Gastrocnemius medialis (tissue), 4 donors: ENCODE data around the gene DYNLT2B.

ENCODE experiments used
- POLR2A ChIP-seq, 2 donors: fragments of 450-650 bp; IDR thresholded peaks; one replicate each; pipeline ENCODE4 v1.6.1; 2017; ENCODE audit warnings: antibody characterized with exemption in 2 of 2, mild to moderate bottlenecking in 2 of 2, moderate library complexity in 2 of 2
- TF ChIP-seq, protein P1 (sequence below), 5 experiments: fragments of 450-650 bp in 3 of 5; fragments of 200-600 bp in 2 of 5; sonication (generic) in 2 of 5; IDR thresholded peaks in 4 of 5; conservative IDR thresholded peaks in 1 of 5; 1 replicate in 4 of 5; 2 replicates in 1 of 5; pipeline ENCODE4 v1.5.1; 2016 to 2019; ENCODE audit warnings: antibody characterized with exemption in 5 of 5, mild to moderate bottlenecking in 3 of 5, moderate library complexity in 3 of 5

DNA sequence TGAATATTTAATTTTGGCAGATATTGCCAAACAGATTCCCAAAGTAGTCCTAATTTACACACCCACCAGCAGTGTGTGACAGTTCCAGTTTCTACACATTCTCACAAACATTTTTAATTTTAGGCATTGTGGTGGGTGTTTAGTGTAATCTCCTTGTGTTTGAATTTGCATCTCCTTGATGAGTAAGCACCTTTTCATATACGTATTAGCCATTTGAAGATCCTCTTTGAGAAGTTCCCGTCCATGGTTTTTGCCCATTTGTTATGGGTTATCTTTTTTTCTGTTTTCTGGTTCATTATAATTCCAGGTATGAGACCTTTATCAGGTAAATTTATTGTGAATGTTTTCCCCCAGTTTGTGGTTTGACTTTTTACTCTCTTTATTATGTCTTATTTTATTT is 22.4 kb upstream of the DYNLT2B start:
- TF ChIP-seq, protein P1, sequence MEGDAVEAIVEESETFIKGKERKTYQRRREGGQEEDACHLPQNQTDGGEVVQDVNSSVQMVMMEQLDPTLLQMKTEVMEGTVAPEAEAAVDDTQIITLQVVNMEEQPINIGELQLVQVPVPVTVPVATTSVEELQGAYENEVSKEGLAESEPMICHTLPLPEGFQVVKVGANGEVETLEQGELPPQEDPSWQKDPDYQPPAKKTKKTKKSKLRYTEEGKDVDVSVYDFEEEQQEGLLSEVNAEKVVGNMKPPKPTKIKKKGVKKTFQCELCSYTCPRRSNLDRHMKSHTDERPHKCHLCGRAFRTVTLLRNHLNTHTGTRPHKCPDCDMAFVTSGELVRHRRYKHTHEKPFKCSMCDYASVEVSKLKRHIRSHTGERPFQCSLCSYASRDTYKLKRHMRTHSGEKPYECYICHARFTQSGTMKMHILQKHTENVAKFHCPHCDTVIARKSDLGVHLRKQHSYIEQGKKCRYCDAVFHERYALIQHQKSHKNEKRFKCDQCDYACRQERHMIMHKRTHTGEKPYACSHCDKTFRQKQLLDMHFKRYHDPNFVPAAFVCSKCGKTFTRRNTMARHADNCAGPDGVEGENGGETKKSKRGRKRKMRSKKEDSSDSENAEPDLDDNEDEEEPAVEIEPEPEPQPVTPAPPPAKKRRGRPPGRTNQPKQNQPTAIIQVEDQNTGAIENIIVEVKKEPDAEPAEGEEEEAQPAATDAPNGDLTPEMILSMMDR (IDR thresholded peaks at IDR 0.05 in 4 of 5, conservative IDR thresholded peaks at IDR 0.05 in 1 of 5): no peak
- TF ChIP-seq POLR2A (IDR thresholded peaks at IDR 0.05): no peak
